Mucosa of rectum (tissue), 2 donors: Measurements from ENCODE around the gene EIF4G1.

Experiments used
- H3K27ac ChIP-seq, 2 donors: one replicate each; pipeline ENCODE4 v1.7.0; 2013; ENCODE audit warnings: inconsistent platforms in 2 of 2, low read depth in 2 of 2, low read length in 2 of 2
- H3K27me3 ChIP-seq, 2 donors: one replicate each; pipeline ENCODE4 v1.7.0; 2013; ENCODE audit warnings: low read length in 2 of 2; ENCODE audit not compliant: control insufficient read depth in 2 of 2, insufficient read depth in 2 of 2
- H3K36me3 ChIP-seq, 2 donors: one replicate each; pipeline ENCODE4 v1.7.0; 2013; ENCODE audit warnings: low read length in 2 of 2; ENCODE audit not compliant: control insufficient read depth in 2 of 2, insufficient read depth in 2 of 2
- H3K4me1 ChIP-seq, 2 donors: one replicate each; pipeline ENCODE4 v1.7.0; 2013; ENCODE audit warnings: low read length in 2 of 2, mild to moderate bottlenecking in 1 of 2; ENCODE audit not compliant: control insufficient read depth in 2 of 2, insufficient read depth in 2 of 2
- H3K4me3 ChIP-seq, 2 donors: one replicate each; pipeline ENCODE4 v1.7.0; 2013; ENCODE audit warnings: low read length in 2 of 2
- H3K9ac ChIP-seq, 2 donors: one replicate each; pipeline ENCODE4 v1.7.0; 2013; ENCODE audit warnings: low read length in 2 of 2, low read depth in 1 of 2, mild to moderate bottlenecking in 1 of 2
- H3K9me3 ChIP-seq, 2 donors: one replicate each; pipeline ENCODE4 v1.7.0; 2013; ENCODE audit warnings: low read length in 2 of 2; ENCODE audit not compliant: control insufficient read depth in 2 of 2
- donor health status: healthy.
- donor health status: Normal muscosa, but diverticular disease.

EIF4G1 gene

DNA sequence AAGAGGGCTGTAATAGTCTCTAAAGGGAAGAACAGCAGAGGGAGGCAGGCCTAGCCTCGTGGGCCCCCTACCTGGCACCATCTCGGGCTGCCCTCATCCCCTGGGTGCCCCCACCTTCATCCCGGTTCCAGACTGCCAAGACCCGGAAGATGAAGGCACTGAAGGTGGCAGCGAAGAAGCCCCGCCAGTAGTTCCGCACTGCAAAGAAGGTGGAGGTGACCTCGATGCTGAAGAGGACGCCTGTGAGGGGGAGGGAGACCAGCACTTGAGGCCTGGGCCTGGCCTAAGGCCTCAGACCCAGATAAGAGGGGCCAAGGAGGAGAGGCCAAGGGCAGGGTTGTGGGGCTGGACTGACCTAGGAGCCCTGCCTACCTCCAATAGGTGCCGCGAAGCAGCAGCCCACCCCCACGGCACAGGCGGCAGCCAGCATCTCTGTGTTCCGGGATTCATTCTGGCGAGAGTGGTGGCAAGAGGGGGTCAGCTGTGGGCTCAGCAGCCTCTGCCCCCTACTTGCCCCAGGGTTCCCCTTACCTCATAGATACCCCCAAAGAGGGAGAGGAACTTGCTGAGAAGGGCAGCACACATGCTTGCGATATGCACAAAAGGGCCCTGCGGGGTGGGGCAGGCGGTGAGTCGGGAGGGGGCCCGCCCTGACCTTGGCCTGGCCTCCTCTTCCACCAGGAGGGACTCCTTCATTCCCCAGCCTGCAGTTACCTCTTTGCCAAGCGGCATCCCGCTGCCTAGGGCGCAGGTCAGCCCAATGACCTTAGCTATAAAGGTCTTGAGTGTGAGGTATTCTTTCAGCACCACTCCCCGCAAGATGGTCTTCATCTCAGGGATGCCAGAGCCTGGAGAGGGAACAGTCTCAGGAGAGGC is 43.1 kb downstream of the EIF4G1 start:
- no peak overlapping the region for H3K27ac ChIP-seq
- no peak overlapping the region for H3K4me3 ChIP-seq
- peaks cover 30 to 31% of the 10 kb centered on the region in 2 donors for H3K36me3 ChIP-seq
- H3K27me3 ChIP-seq: no peaks in the 10 kb centered on the region
- H3K9ac ChIP-seq: no peak overlapping the region
- H3K9me3 ChIP-seq: no peaks in the 10 kb centered on the region
- H3K4me1 ChIP-seq: peaks cover 24 to 27% of the 10 kb centered on the region in 2 donors

DNA sequence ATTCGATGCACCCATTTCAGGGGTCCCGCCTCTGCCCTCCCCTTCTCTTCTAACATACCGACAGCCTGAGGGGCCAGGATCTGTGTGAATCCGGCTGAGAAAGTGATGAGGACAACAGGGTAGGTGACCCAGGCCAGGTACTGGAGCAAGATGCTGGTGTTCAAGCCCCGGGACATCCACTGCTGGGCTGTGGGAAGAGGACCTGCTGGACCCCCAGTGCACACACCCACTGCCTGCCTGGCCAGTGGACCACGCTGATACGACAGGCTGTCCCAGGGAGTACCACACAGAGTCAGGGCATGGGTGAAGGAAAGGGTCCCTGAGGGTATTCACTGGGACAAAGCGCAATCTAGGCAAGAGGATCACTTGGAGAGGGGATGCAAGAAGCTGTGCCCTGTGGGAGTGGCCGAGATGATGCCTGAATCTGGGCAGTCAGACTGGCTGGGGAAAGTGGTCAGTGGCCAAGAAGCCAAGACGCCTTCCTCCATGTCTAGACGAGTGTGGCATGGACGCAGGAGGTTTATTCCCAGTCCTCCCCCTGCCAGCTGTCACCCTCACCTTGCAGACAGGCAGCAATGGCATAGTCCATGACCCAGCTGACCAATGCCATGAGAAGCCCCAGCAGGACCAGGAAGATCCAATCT is 43.8 kb downstream of the EIF4G1 start:
- H3K9ac ChIP-seq: no peak overlapping the region
- H3K9me3 ChIP-seq: no peaks in the 10 kb centered on the region
- no peak overlapping the region for H3K4me3 ChIP-seq
- H3K36me3 ChIP-seq: peaks cover 25 to 31% of the 10 kb centered on the region in 2 donors
- H3K27me3 ChIP-seq: no peaks in the 10 kb centered on the region
- H3K4me1 ChIP-seq: peaks cover 19 to 20% of the 10 kb centered on the region in 2 donors
- H3K27ac ChIP-seq: no peak overlapping the region

DNA sequence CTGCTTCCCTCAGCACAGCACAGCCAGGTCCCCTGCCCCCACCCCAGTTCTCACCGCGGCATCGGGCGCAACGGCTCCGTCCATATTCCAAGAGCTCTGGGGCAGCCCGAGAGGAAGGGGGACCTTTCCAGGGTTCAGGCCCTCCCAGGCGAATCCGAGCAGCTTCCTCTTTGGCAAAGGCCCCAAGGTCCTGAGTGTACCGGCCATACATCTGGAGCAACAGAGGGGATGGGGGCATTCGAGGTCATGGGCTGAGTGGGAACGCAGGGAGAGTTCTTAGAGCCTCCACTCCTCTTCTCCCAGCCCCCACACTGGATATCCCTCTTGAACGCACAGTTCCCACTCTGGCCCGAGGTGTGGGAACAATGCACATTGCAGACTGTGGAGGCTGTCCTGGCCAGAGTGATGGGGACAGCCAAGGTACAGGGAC is 44.5 kb downstream of the EIF4G1 start:
- Histone ChIP-seq H3K9ac (no peak overlapping the region), H3K4me1 (peaks cover 18 to 23% of the 10 kb centered on the region in 2 donors), H3K36me3 (peaks cover 19 to 26% of the 10 kb centered on the region in 2 donors), H3K27ac (no peak overlapping the region), H3K9me3 (no peaks in the 10 kb centered on the region), H3K27me3 (no peaks in the 10 kb centered on the region), H3K4me3 (no peak overlapping the region)

DNA sequence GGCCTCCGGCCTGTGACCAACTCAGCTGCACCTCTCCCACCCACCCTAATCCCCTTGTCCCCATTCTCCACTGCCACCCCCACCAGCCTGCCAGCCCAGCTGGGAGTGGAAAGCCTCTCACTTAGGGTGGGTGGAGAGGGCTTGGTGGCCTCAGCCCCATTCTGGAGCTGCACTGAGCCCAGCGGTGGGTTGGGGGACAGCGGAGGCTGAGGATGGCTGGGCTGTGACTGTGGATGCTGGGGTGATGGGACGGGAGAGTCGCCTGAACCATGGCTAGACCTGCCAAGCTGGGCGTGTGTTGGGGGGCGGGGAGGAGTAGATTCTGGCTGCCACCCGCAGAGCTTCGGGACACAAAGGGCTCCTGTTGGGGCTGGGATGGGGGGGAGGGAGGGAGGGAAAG is 45.2 kb downstream of the EIF4G1 start:
- peaks cover 18 to 26% of the 10 kb centered on the region in 2 donors for H3K4me1 ChIP-seq
- H3K27ac ChIP-seq: no peak overlapping the region
- peak overlapping the region in 1 of 2 donors; percentile 87 for H3K4me3 ChIP-seq
- H3K36me3 ChIP-seq: peaks cover 19 to 28% of the 10 kb centered on the region in 2 donors
- H3K27me3 ChIP-seq: no peaks in the 10 kb centered on the region
- H3K9me3 ChIP-seq: no peaks in the 10 kb centered on the region
- H3K9ac ChIP-seq: peak overlapping the region in 1 of 2 donors; percentile 23

DNA sequence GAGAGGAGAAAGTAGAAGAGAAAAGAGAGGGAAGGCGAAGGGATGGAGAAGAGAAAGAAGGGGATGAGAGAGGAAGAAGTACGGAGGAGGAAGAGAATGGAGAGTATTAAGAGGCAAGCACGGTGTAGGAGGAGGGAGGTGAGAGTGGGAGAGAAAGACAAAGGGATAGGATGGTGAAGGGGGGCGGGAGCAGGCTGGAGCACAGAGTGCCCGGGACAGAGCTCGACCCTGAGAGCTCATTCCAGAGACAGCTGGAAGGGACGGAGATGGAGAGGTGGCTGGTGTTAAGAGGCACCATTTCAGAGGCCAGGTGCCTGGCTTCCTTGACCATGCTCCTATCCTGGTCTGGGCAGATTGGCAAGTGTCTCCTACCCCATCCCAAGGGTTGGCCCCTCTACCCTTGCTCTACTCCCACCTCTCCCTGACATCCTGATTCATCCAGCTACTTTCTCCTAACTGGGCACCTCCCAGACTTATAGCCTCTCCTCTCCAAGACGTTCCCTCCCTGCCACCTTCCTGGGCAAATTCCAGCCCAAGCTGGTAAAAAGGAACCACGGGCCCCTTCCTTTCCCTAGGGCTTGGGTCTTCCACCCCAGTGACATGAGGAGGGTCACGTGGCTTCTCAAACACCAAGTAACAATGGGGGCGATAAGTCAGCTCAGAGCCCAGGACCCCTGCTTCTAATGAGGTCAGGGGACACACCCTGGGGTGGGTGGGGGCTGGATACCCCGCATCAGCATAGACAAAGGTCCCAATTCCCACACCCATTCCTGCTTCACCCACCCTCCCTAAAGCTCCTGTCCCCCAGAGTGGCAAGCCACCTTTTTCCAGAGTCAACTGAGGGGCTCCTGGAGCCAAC is 45.9 kb downstream of the EIF4G1 start:
- H3K27me3 ChIP-seq: no peaks in the 10 kb centered on the region
- H3K4me3 ChIP-seq: peak overlapping the region; percentile 87 to 89
- peak overlapping the region; percentile 97 to 99 for H3K27ac ChIP-seq
- peak overlapping the region; percentile 81 to 98 for H3K9ac ChIP-seq
- peaks cover 20 to 27% of the 10 kb centered on the region in 2 donors for H3K4me1 ChIP-seq
- peaks cover 23 to 31% of the 10 kb centered on the region in 2 donors for H3K36me3 ChIP-seq
- H3K9me3 ChIP-seq: no peaks in the 10 kb centered on the region

DNA sequence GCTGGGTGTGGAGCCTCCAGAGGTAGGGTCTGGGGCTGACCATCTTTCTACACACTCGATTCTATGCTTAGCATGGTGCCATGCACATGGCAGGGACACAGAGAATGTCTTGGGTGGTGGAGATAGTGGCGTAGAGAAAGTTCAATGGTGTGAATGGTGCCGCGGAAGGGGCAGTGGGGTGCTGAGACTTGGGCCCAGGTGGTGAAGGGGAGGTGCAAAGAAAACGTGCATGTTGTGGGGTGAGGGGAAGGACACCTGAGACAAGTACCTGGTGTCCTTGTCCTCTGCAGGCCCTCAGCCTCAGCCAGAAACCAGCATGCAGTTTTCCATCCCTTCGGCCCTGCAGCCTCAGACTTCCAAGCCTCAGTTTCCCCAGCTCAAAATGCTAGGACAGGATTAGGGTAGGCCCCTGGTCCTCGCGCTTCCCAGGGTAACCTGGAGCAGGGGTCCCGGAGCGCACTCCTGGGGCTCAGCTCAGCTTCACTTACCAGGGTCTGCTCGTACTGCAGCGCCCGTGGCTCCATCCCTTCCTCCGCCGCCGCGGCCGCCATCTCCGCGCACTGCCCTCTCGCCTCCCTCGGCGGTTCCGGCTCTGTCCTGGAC is 46.6 kb downstream of the EIF4G1 start:
- H3K9ac ChIP-seq: peak overlapping the region; percentile 81 to 98
- H3K4me3 ChIP-seq: peak overlapping the region; percentile 87 to 89
- peaks cover 20 to 27% of the 10 kb centered on the region in 2 donors for H3K4me1 ChIP-seq
- peaks cover 20 to 27% of the 10 kb centered on the region in 2 donors for H3K36me3 ChIP-seq
- H3K9me3 ChIP-seq: no peaks in the 10 kb centered on the region
- H3K27ac ChIP-seq: peak overlapping the region; percentile 97 to 99
- H3K27me3 ChIP-seq: no peaks in the 10 kb centered on the region

DNA sequence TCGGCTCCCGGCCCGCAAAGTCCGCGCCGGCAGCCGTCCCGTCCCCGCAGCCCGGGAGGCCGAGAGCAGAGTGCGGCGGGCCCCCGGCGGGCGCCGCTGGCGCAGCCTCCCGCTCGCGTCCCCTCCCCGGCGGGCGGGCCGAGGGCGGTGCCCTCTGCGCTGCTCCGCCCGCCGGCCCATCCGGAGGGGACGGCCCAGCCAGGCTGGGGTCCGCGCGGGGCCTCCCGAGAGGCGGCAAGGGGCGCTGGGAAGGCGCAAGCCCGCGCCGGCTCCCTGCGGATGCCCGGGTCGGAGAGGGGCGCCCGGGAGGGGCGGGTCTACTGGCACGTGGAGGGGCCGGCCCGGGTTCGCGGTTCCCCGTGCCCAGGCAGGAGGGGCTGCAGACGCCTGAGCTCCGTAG is 47.1 kb downstream of the EIF4G1 start, which contains the start of the genes CLCN2 and POLR2H:
Gene CLCN2, minus strand, starts transcription at position 74 of the 400 bp plus-strand sequence. CDS start 126 bp downstream, outside the sequence.
Gene POLR2H, plus strand, starts transcription at position 179 of the 400 bp plus-strand sequence. CDS start 1,783 bp downstream, outside the sequence.
- Histone ChIP-seq H3K4me3 (peak within 1 kb of the TSS; percentile 87 to 89), H3K9me3 (no peaks in the 10 kb centered on the region), H3K27ac (peak within 1 kb of the TSS; percentile 97 to 99), H3K9ac (peak within 1 kb of the TSS; percentile 94 to 98), H3K36me3 (peaks cover 21 to 28% of the 10 kb centered on the region in 2 donors), H3K27me3 (no peaks in the 10 kb centered on the region), H3K4me1 (peaks cover 20 to 27% of the 10 kb centered on the region in 2 donors)

DNA sequence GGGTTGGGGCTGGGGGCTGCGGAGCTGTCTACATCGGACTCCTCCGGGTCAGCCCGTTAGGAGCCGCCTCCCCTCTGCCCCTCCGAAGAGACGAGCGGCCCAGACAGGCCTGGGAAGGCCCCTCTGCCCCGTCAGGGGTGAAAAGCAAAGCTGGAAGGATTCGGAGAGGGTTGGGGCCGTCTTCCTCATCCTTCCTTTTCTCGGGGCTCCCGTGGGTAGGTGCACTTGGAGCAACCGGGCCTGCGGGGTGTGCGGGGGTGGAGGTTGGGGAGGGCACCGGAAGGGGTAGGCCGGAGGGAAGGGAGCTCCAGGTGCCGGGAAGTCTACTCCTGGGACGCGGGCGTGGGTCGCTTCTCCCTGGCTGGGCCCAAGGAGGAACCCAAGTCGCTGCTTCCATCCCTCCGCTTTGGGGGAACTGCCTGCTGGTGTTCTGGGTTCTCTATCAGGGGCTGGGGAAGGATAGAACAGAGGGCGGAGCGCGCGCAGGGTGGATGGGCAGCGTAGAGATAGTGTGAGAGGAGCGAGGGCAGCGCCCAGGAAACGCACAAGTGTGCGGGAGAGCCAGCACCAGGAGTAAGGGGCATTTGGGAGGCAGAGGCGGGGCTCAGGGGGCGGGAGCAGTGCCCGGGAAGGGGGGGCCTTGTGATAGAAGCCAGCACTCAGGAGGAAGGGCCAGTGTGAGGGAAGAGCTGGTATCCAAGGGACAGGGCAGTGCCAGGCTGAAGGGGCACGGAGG is 47.7 kb downstream of the EIF4G1 start:
- H3K9me3 ChIP-seq: no peaks in the 10 kb centered on the region
- H3K9ac ChIP-seq: peak overlapping the region; percentile 94 to 98
- H3K27me3 ChIP-seq: no peaks in the 10 kb centered on the region
- peak overlapping the region; percentile 87 to 89 for H3K4me3 ChIP-seq
- H3K36me3 ChIP-seq: peaks cover 24 to 29% of the 10 kb centered on the region in 2 donors
- H3K27ac ChIP-seq: peak overlapping the region; percentile 97 to 99
- H3K4me1 ChIP-seq: peaks cover 20 to 27% of the 10 kb centered on the region in 2 donors
